HT1080 (cell line): ENCODE results near the gene HSPA5. TPM values are rescaled to one million over a fixed set of nuclear protein-coding genes. Genes with fewer than 3 reads are reported as not detected.
"Not testable (repeated sequence)": the region's sequence is repeated elsewhere in the genome, so short reads cannot be mapped to it uniquely, and the experiment has no call there.

Source experiments
- DNase-seq: peaks from one replicate; pipeline ENCODE4 v3.0.0-alpha.2; 2015; ENCODE audit warnings: low read depth
- total RNA-seq: library from RNA; depleted of rRNA; stranded (reverse); fragments of >200 nt; shearing (Covaris generic); gene quantifications from 2 replicates; pipeline ENCODE4 v1.2.3, GENCODE V29; 2014

Gene HSPA5
- total RNA-seq, 1 experiment from 2014 or later, result 83.3 TPM

DNA sequence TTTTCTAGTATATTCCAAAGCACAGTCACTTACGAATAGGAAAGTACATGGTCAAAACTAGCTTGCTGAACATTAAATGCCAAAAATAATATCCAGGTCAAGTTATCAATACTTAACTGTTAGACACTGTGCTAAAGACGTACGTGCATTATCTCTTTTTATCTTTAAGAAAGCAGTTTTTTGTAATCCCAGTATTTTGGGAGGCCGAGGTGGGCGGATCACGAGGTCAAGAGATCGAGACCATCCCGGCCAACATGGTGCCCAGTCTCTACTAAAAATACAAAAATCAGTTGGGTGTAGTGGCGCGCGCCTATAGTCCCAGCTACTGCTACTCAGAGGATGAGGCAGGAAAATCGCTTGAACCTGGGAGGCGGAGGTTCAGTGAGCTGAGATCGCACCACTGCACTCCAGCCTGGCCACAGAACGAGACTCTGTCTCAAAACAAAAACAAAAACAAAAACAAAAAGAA, 2.7 kb upstream of the HSPA5 start:
- no peak for DNase-seq

DNA sequence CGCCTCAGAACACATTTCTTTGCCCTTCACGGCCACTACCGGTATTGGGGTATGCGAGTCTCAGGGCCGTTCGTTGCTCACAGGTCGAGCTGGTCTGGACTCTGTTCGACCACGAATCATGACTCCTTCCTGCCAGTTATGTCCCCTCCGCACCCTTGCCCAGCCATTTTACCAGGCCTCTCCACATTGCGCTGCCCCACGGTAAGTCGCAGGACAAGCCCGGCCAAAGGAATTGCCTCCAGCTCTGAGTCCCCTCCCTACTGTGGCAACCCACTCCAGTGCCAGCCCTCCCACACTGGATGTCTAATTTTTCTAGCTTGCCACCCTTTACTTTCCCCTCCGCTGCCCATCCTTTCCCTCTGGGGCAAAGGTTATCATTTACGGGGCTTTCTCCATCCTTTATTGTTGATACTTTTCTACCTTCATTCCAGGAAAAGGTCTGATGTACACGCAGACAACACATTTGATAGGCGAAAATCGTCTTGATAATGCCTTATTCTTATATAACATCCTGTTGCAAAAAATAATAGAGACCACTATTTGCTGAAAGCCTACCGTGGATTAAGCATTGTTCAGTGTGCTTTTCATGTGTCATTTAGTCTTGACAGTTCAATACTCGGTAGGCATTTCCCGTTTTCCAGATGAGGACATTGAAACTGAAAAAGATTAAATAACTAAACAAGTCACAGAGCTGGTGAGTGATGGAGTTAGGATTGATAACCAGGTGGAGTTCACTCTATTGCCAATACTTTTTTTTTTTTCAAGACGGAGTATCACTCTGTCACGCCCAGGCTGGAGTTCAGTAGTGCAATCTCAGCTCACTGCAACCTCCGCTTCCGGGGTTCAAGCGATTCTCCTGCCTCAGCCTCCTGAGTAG, 958 bp upstream of the HSPA5 start:
- no peak for DNase-seq

DNA sequence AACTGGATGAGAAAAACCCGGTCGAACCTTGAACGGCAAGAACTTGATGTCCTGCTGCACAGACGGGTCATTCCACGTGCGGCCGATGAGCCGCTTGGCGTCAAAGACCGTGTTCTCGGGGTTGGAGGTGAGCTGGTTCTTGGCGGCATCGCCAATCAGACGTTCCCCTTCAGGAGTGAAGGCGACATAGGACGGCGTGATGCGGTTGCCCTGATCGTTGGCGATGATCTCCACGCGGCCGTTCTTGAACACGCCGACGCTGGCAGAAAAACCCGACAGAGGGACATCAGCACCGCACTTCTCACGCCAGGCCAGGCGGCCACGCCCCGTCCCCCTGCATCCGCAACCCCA, 519 bp downstream of the HSPA5 start:
- peak; percentile 21 for DNase-seq

DNA sequence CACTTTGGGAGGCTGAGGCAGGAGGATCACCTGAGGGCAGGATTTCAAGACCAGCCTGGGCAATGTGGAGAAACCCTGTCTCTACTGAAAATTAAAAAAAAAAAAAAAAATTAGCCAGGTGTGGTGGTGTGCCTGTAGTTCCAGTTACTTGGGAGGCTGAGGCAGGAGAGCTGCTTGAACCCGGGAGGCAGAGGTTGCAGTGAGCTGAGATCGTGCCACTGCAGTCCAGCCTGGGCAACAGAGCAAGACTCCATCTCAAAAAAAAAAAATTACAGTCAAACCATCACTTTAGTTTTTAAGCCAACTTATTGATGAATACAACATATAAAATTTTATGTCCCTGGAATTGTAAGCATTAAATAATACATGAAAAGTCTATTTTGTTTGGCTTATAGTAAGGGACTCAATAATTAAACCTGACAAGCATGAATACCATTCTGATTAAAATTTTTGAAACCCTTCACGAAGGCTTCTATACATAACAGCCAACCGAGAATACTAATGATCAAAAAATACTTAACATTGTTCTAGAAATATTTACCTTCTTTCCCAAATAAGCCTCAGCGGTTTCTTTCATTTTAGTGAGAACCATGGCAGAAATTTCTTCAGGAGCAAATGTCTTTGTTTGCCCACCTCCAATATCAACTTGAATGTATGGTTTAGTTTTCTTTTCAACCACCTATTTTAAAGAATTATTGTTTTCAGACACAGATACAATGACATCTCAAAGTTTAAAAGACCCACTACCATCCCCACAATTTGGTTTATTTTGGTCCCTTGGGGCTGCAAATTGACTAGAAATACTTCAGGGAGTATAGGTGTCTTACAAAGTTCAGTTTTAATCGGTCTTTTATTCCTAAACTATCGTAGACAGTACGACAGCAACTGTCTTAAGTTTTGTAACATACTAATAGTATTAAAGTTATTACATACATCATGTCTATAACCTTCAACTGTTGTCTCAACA, 1.2 kb downstream of the HSPA5 start:
- no peak for DNase-seq

DNA sequence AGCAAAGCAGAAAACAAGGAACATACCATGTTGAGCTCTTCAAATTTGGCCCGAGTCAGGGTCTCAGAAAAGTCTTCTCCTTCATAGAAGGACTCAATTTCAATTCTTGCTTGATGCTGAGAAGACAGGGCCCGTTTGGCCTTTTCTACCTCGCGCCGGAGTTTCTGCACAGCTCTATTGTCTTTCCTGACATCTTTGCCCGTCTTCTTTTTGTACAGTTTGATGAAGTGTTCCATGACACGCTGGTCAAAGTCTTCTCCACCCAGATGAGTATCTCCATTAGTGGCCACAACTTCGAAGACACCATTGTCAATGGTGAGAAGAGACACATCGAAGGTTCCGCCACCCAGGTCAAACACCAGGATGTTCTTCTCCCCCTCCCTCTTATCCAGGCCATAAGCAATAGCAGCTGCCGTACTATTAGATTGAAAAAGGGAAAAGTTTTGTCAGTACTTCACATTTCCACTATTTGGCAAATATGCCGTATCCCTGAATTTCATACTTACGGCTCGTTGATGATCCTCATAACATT, 2.2 kb downstream of the HSPA5 start:
- DNase-seq, result no peak

DNA sequence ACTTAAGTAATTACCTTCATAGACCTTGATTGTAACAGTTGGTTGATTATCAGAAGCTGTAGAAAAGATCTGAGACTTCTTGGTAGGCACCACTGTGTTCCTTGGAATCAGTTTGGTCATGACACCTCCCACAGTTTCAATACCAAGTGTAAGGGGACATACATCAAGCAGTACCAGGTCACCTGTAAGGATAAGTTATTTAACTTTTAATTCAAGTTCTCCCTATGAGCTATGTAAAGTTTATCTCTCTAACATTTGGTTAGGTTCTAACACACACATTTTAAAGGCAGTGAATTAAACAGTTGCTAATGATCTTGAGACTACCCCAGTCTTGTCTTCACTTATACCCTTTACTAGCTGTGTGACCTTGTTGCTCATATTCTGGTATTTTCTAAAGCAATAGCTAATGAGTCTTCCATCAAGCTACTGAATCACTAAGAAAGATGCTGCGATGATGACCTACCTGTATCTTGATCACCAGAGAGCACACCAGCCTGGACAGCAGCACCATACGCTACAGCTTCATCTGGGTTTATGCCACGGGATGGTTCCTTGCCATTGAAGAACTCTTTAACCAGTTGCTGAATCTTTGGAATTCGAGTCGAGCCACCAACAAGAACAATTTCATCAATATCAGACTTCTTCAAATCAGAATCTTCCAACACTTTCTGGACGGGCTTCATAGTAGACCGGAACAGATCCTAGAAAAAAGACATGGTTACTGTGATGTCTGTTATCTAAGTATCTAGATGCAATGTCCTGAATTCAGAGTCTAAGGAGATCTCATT, 2.8 kb downstream of the HSPA5 start:
- no peak for DNase-seq

DNA sequence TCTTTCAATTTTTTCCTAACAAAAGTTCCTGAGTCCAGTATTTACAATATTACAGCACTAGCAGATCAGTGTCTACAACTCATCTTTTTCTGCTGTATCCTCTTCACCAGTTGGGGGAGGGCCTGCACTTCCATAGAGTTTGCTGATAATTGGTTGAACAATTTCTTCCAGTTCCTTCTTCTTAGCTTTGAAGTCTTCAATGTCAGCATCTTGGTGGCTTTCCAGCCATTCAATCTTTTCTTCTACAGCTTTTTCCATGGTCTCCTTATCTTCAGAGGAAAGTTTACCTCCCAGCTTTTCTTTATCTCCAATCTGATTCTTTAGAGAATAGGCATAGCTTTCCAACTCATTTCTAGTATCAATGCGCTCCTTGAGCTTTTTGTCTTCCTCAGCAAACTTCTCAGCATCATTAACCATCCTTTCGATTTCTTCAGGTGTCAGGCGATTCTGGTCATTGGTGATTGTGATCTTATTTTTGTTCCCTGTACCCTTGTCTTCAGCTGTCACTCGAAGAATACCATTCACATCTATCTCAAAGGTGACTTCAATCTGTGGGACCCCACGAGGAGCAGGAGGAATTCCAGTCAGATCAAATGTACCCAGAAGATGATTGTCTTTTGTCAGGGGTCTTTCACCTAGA, 4.5 kb downstream of the HSPA5 start:
- DNase-seq, result not testable (repeated sequence)

DNA sequence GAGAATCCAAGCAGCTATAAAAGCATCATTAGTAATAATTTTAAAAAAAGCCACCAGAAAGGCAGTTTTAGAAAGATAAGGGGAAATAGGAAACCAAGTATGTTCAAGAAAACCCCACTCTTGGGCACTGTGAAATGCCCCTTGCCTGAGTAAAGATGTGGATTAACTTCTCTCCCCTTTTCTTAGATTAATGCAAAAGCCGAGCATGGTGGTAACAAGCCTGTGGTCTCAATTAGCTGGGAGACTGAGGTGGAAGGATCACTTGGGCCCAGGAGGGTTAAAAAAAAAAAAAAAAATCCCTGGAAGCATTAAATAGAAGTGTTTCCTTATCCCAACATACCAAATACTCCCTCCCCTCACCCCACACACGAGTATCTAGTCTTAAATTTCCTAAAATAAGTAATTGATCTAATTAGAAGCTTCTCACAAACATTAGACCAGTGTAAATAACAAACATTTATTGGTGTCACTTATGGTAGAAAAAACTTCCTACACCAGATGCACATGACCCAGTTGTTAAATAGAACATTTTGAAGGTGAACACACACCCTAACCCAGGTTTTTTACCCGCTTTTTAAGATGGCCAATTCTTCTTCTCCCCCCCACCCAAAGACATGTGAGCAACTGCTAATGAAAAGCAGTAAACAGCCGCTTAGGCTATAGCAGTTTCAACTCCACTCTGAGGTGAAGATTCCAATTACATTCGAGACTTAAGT, 5.2 kb downstream of the HSPA5 start:
- no peak for DNase-seq

DNA sequence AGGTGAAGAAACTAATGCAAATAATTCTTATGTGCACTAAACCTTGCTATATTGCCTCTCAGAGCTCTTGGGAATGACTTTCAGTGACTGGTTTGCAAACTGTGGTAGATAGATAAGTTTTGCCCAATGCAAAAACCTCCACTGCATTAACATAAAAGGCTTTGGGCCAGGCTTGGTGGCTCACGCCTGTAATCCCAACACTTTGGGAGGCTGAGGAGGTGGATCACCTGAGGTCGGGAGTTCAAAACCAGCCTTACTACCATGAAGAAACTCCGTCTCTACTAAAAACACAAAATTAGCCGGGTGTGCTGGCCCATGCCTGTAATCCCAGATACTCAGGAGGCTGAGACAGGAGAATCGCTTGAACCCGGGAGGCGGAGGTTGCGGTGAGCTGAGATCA, 7.0 kb downstream of the HSPA5 start:
- DNase-seq, result not testable (repeated sequence)

DNA sequence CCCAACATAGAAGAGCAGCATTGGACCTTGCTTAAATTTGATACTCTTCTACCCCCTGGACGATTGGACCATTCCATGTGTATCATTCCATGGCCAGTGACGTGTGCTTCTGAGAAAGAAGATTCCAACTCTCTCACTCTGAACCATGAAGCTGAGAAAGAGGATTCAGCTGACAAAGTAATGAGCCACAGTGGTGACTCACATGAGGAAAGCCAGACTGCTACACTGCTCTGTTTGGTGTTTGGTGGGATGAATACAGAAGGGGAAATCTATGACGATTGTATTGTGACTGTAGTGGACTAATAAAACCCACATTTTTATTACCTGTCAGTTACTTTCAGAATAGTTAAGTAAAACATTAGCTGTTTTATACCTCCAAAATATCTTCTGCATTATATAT, 7.5 kb downstream of the HSPA5 start:
- peak; percentile 95 for DNase-seq

DNA sequence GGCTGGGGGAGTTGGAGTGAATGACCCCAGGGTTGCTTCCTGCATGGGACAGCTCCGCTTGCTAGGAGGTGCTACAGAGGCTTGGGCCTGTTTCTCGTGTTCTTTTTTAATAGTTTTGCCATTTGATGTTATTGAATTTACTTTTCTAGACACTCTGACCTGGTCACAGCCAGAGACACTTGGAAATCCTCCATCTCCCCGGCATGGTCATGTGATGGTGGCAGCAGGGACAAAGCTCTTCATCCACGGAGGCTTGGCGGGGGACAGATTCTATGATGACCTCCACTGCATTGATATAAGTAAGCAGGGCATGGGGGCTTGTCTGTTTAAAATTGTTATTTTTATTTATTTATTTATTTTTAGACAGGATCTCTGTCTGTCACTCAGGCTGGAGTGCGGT, 13.4 kb downstream of the HSPA5 start:
- no peak for DNase-seq

DNA sequence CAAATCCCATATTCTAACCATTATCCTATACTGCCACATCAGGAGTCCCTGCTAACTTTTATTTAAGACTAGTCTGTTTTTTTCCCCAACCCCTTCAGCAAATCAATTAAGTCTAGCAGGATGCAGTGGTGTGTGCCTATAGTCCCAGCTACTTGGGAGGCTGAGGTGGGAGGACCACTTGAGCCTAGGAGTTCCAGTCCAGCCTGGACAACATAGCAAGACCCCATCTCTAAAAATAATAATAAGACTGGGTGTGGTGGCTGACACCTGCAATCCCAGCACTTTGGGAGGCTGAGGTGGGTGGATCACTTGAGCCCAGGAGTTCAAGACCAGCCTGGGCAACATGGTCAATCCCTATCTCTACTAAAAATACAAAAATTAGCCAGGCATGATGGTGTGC, 16.3 kb downstream of the HSPA5 start:
- not testable (repeated sequence) for DNase-seq

DNA sequence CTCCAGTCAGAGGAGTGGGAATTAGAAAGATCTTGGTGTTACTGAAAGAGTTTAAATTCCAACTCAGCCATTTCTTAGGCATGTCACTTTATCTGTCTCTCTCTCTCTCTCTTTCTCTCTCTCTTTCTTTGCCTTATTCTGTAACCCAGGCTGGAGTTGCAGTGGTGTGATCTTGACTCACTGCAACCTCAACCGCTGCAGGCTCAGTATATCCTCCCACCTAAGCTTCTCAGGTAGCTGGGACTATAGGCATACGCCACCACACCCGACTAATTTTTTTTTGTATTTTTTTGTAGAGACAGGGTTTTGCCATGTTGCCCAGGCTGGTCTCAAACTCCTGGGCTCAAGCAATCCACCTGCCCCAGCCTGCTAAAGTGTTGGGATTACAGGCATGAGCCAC, 22.5 kb downstream of the HSPA5 start:
- DNase-seq, result no peak

DNA sequence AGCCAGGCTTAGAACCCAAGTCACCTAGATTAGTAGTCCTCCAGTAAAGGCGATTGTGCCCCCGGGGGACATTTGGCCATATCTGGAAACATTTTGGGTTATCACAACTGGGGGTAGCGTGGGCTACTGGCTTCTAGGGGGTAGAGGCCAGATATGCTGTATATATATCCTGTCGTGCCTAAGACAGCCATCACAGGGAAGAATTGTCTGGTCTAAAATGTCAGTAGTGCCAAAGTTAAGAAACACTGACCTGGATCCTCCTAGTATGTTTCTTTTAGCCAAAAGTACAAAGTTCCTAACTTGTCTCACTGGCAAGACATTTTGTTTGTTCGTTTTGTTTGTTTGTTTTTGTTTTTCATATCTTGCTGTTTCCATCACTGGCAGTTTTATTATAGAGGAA, 27.0 kb downstream of the HSPA5 start:
- DNase-seq, result no peak

DNA sequence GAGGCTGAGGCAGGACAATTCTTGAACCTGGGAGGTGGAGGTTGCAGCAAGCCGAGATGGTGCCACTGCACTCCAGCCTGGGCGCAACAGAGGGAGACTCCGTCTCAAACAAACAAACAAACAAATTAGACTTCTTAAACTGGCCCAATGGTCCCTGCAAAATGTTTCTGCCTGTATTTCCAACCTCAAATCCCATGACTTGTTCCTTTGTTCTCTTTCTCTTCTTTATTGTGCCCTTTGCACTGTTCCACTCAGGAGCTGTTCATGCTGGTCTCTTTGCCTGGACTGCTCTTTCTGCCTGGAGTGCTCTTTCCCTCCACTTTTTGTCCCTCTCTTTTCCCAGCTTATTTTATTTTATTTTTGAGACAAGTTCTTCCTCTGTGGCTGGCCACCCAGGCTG, 36.7 kb downstream of the HSPA5 start:
- DNase-seq, result no peak

DNA sequence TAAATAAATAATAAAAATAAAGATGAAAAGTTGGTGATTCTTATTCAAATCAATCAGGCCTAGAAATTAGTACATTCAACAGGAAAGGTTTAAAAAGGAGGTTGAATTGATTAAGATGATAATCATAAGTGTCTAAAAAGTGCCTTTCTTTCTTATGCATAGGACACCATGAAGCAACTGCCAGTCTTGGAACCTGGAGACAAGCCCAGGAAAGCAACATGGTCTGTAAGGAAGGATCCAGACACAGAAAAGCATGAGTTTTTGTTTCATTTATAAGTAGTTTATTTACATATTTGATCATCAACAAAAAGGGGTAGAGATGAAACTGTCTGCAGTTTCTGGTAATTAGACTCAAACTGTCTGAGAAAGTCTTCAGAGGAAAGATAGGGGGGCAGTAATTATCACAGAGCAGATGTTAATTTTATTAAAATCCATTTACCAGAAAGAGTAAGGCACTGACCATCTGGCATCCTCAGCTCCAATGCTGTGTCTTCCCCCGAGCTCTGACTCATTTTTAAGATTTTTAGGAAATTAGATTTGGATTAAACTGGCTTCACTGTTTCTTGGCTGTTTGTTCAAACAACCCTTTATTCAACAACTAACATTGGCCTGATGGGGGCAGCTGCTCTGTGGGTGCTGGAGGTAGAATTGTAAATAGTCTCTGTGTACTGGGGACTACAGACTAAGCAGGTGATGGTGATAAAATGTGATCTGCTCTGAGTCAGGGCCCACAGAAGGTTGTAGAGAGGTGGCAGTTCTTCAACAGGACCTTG, 38.1 kb downstream of the HSPA5 start:
- peak; percentile 17 for DNase-seq

DNA sequence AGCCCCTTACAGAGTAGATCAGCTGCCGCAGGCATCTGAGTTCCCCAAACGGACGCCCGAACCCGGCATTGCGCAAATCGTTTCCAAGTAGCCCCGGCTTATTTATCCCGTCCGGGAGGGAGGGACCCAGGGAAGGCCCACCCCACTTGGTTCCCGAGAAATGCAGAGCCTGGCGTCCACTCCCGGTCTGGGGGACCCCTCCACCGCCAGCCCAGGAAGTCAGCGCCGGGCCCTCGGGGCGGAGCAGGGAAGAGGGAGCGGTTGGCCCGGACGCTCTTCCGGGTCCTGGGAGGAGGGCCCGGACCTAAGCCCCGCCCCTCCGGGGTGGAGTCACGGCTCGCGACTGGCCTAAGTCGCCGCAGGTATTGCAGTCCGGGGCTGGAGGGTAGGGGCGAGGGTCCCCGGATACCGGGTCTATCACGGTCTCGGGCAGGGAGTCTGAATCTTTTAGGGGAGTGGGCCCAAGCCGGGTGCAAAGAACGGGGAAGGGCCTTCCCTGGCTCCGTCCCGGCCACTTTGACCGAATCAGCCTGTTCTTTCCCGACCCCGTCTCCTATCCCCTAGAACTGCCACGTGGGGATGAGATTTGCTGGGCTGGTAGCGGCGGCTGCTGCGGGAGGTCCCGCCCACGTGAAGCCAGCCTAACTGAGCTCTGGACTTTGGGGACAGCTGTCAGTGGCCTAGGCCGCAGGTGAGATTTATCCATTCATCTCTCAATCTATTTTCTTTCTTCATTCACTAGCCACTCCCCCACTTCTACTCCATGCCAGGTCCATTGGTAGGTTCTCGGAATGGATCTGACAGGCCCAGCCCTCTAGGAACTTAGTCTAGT, 40.7 kb downstream of the HSPA5 start, which contains the start of gene RABEPK:
Gene RABEPK, plus strand, starts transcription at position 327 of the 832 bp plus-strand sequence. CDS start 2,472 bp downstream, outside the sequence.
- peak; percentile 95 for DNase-seq

DNA sequence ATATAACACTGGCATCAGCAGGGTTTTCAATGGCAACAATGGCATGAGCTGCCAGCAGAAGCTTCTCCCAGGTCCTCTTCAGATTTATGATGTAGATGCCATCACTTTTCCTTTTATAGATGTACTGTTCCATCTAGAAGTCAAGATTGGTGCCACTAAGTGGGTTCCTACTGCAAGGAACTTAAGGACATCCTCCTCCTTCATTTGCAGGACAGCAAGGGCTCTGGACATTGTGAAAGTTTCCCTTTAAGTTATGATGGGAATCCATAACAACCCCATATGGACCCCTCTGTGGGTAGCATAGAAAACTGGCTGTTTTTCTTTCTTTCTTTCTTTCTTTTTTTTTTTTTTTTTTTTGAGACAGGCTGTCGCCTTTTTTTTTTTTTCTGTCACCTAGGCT, 45.6 kb downstream of the HSPA5 start:
- DNase-seq, result not testable (repeated sequence)
